GM18505 (cell line): Measurements from ENCODE around the gene ATF4.

Experiments used
- ATAC-seq: cut with Tn5 transposase; IDR thresholded peaks from one replicate; pipeline ENCODE4 v1.9.1; 2021; ENCODE audit not compliant: unreplicated experiment
- POLR2A ChIP-seq: IDR thresholded peaks from 4 replicates; pipeline ENCODE4 v1.6.1; 2011; ENCODE audit warnings: borderline replicate concordance; ENCODE audit not compliant: insufficient read depth, insufficient read length; ENCODE audit errors: extremely low read depth

The ATF4 gene, protein sequence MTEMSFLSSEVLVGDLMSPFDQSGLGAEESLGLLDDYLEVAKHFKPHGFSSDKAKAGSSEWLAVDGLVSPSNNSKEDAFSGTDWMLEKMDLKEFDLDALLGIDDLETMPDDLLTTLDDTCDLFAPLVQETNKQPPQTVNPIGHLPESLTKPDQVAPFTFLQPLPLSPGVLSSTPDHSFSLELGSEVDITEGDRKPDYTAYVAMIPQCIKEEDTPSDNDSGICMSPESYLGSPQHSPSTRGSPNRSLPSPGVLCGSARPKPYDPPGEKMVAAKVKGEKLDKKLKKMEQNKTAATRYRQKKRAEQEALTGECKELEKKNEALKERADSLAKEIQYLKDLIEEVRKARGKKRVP

DNA sequence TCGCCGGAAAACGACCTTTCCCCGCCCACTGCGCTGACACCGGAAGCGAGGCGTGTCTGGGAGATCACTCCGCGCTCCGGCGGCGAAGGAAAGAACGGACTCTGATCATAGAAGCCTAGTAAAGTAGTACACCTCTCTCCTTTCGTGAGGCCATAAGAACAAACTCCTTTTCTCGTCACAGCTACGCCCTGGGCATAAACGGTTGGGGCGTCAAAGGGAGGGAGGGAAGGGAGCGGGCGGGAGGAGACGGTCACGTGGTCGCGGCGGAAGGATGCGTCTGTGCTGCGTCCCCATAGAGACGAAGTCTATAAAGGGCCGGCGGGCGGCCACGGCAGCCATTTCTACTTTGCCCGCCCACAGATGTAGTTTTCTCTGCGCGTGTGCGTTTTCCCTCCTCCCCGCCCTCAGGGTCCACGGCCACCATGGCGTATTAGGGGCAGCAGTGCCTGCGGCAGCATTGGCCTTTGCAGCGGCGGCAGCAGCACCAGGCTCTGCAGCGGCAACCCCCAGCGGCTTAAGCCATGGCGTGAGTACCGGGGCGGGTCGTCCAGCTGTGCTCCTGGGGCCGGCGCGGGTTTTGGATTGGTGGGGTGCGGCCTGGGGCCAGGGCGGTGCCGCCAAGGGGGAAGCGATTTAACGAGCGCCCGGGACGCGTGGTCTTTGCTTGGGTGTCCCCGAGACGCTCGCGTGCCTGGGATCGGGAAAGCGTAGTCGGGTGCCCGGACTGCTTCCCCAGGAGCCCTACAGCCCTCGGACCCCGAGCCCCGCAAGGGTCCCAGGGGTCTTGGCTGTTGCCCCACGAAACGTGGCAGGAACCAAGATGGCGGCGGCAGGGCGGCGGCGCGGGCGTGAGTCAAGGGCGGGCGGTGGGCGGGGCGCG is at the start of gene ATF4:
TSS of gene ATF4 (plus strand) at position 337 of the 880 bp plus-strand sequence. CDS start 884 bp downstream, outside the sequence.
- ATAC-seq: peak; percentile 49
- peak; percentile 99 for TF ChIP-seq POLR2A

DNA sequence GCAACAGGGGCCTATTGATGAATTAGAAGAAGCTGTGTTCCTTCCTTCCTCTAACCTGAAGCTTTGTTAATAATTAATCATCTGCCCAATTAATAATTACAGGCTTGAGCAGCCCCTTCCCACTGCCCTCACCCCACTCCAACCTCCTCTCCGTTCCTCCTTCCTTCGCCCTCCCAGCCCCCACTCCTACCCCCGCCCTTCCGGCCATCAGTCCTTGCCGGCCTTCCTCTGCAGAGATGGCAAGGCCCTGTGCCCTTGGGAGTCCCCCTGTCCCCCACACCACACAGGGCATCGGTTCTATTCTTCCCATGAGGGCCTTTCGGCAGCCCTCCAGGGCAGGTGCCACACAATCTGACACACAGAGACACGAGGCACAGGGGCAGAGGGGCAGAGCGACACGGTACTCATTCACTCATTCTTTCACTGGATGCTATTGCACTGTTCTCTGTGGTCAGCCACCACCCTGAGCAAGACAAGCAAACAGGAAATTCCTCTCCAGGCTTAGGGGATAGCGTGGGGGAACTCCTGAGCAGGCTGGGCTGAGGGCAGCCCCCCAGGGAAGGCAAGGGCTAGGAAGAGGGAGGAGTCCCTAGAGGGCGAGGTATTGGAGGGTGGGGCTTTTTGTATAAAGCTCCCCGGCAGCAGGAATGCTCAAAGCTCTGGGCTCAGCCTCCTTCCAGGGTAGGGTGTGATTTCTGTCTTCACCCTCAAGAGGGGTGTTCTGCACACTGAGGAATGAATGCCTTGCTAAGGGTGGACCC is 48.8 kb upstream of the ATF4 start:
- no peak for TF ChIP-seq POLR2A
- ATAC-seq: no peak

DNA sequence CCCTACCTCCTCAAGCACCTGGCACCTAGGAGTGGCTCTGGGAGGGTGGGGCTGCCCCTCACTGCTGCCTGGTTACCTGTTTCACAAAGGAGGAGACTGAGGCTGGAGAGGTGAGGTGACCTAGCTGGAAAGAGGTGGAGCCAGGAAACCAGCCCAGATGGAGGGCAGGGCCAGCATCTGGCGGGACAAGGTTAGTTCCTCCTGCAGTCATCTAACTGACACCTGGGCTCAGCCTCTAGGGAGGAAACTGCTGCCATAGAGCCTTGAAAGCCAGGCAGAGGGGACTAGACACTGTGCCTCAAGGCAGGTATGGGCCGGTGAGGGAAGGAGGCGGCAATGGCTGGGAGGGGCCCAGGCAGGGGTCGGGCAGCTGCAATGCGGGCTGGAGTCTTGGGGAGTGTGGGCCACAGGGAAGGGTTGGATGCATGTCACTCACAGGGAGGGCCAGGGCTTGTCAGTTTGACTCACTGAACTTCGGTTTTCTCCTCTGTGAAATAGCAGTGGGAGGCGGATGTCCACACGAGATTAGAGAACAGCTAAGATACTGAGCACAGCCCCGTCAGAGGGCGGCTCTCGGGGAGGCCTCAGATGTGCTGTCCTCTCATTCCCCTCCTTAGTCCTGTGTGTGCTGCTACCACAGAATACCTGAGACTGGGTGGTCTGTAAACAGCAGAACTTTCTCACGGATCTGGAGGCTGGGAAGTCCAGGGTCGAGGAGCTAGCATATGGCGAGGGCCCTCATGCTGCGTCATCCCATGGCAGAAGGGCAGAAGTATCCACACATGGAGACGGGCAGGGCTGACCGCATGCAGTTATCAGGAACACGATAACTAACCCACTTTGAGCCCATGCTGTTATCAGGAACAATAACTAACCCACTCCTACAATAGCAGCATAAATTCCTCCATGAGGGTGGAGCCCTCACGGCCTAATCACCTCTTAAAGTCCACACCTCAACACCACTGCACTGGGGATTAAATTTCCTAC is 47.5 kb upstream of the ATF4 start:
- TF ChIP-seq POLR2A: no peak
- ATAC-seq: no peak

DNA sequence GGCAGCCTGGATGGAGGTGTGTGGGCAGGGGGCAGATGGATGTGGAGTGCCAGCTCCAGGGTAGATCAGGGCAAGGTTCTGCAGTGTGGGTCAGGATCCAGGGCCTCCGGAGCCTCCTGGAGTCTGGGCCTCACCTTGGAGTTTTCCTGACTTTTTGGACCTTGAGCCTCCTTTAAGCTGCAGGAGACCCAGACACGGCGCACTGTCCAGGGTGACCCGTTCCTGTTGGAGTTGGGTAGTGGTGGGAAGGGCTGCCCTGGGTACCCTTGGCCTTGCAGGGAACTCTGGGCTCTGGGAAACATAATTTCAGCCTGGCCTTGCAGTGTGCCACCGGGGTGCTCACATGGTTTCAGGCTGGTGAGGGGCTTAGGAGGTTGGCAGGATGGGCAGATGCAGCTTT is 46.5 kb upstream of the ATF4 start:
- TF ChIP-seq POLR2A: no peak
- no peak for ATAC-seq

DNA sequence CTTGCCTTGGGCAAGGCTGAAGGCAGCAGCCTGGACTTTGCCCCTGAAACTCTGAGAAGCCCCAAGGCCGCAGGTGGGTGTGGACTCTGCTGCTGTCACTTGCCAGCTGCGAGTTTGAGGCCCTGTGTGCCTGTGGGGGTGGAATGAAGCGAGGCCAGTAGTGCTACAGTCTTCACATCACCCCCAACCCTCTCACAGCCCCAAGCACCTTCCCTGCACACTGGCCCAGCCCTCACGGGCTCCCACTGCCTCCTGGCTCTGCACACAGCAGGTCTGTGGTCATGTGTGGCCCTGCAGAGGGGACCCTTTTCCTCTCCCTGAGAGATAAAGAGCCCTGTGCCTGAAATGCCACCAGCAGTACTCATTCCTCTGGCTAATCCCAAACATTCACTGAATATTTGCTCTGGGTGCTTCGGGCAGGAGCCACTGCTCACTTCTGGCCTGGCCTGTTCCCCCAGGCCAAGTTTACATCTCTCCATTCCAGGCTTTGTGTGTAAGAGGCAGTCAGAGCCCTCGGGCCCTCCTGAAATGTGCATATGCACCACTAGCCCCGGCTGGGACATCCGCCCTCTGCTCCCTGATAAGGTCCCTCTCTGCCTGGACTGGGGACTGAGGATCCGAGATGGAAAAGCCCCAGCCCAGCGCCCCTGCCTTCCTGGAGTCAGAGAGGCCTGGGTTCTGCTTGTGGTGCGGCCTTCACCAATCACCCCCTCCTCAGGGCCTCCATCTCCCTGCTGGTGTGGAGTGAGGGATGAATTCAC is 45.8 kb upstream of the ATF4 start:
- no peak for TF ChIP-seq POLR2A
- ATAC-seq: no peak

DNA sequence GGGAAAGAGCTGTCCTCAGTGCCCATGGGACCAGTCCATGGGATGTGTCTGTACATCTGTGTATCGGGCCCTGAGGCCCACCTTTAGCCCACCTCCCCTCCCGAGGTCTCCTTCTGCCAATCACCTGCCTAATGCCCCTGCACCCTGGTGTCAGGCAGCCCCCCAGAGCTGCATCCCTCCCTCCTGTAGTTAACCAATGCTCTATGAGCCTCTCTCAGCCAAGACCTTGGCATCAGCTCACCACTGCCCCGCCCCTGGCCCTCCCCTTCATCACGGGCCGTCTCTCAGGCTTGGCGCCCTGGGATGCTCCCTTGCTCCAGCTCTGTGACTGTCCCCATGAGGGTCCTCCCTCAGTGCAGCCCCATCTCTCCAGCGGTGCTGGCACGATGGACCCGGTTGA is 45.0 kb upstream of the ATF4 start:
- TF ChIP-seq POLR2A: no peak
- no peak for ATAC-seq

DNA sequence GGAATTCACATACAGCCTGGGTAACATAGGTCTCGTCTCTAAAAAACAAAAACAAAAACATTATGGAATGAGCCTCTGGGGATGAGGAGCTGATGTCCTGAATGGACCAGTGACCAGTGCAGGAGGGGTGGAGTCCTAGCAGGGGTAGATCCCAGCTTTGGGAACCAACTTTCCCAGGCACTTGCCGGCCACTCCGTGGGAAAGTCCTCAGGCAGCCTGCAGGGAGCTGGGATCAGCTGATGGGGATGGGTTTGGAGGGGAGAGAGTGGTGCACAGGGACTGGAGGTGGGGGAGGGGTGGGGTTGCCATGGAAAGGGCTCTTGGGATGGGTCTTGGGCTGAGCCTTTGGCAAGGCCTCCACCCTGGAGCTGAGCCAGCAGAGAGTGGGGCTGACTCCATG is 44.5 kb upstream of the ATF4 start:
- no peak for TF ChIP-seq POLR2A
- ATAC-seq: no peak

DNA sequence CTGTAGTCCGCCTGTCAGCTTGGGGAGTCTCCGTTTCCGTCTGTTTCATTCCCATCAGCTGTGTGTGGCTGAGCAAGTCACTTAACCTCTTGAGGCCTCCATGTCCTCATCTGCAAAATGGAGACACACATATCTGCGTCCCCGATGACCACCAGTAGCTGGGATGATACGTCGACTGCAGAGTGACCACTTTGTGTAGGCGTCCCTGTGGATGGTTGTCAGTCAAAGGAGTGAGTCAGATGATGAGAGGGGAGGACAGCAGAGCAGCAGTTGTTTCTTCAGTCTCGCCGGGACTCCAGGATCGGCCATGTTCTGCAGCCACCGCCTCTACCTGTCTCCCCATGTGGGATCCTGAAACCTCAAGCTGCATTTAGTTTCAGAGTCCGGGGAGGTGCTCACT is 43.7 kb upstream of the ATF4 start:
- no peak for ATAC-seq
- TF ChIP-seq POLR2A: no peak

DNA sequence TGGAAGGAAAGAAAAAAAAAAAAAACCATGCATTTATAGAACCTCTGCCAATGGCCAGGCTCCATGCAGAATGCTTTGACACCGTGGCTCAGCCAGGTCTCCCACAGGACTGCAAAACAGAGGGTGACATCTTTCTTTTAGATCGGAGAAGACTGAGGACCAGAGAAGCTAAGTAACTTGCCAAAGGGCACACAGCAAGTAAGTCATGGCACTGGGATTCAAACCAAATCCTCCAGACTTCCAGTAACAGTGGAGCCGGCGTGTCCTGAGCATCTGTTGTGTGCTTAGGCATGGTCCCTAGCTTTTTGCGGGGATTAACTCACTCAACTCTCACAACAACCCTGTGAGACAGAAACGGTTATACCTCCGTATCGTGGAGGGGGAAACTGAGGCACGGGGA is 42.8 kb upstream of the ATF4 start:
- ATAC-seq: no peak

DNA sequence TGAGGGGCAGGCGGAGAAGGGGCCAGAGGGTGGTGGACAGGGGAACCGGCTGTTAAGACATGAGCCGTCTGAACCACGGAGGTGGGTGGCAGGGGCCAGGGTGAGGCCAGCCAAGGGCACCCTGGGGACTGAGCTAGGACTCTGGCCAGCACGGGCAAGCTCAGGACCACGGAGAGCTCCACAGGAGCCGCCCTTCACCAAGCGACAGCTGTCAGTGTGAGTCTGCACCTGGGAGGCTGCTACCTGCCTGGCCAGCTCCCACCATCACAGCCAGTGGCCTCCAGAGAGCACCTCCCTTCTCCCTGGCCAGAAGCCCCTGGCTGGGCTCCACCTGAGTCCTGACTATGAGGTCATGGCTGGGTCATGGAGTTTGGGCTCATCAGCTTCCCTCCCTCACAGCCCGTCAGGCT is 41.9 kb upstream of the ATF4 start:
- ATAC-seq: no peak
- no peak for TF ChIP-seq POLR2A

More for the DNA sequence above, 42.8 kb upstream of the ATF4 start:
- TF ChIP-seq POLR2A: no peak

DNA sequence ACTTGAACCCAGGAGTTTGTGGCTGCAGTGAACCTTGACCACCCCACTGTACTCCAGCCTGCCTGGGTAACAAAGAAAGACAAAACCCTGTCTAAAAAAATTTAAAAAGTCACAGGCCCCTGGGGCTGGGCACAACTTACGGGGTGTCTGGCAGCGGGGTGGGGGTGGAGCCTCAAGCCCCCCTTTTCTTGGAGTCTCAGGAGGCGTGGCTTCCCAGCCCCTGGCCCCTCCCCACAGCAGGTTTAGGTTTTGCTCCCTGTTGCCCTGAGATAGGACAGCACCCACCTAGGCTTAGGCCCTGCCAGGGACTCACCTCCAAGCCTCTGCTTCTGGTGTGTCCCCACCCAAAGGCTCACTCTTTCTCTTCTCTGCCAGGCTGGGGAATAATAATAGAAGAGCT is 41.1 kb upstream of the ATF4 start:
- TF ChIP-seq POLR2A: no peak
- no peak for ATAC-seq
